Stimulated activated CD8-positive, alpha-beta memory T cell treated with anti-CD3 and anti-CD28 coated beads, Interleukin-4, amount 100 ng/mL, for 48 hours (primary cell): ENCODE measurements around the gene SMPX.
A peak's percentile ranks its signal among the peaks of the same experiment; 100 is the strongest.
"Not testable (repeated sequence)": the region's sequence is repeated elsewhere in the genome, so short reads cannot be mapped to it uniquely, and the experiment has no call there.

Source experiments
- DNase-seq: peaks from one replicate; pipeline ENCODE4 v3.0.0-alpha.2; 2020

Gene SMPX

DNA sequence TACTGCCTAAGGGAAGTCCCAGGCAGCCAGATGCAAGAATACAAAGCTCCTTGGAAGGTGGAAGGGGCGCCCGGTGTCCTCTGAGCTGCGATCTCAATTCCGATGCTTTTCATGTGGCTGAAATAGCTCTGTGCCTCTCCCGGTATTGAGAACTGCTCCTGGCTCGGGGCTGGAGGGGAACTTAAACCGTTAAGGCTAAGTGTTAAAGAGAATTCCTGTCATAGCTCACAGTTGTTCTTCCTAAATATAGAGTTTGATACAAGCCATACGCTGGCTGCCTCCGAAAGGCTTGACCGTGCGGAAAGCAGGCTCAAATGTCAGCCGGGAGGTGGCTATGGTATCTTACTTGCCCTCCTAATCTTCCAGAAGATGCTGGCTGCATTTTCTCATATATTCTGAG, at the start of gene SMPX:
Gene SMPX, minus strand, starts transcription at position 157 of the 400 bp plus-strand sequence. CDS start 3,826 bp downstream, outside the sequence.
- DNase-seq: no peak

DNA sequence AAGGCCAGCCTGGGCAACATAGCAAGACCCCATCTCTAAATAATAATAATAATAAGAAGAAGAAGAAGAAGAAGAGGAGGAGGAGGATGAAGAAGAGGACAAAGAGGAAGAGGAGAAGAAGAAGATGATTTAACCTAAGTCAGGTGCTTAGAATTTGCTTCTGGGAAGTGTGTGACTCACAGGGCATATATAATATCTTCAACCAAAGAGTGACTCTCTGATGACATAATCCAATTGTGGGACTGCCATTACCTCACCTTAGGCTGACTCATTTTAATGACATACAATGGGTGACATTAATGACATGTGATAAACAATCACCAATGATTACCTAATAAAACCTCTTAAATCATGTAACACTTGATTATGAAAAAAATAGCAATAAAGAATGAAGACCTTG, 48.8 kb upstream of the SMPX start:
- DNase-seq: no peak

- DNase-seq: no peak
Observed at GRCh38 chrX:21802839-21803238, 44.9 kb upstream of the SMPX start.

DNA sequence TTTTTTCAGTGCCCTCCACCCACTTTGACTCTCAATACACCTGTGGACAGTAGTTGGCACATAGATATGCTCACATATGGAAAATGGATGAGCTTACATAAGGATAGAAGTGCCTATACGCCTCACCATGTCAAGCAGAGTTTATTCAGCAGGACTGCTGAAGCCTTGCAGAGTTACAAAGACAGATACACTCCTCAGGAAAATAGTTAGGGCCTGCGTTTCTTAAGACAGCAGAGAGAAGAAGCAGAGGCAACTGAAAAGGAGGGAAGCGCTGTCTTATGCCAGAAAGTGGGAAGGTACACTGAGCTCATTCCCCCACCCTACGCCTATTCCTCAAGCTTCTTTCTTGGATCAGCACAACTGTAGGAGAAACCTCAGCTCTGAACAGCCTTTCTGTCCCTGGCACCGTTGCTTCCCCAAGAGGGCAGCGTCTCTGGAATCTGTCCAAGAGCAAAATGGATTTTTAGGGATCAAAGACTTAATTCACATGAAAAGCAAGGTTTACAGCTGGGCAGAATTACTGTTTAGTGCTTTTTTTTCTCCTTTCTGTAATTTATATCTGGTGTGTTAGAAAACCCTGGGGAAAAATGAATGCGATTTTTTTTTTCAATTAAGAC, 44.2 kb upstream of the SMPX start:
- DNase-seq: no peak

DNA sequence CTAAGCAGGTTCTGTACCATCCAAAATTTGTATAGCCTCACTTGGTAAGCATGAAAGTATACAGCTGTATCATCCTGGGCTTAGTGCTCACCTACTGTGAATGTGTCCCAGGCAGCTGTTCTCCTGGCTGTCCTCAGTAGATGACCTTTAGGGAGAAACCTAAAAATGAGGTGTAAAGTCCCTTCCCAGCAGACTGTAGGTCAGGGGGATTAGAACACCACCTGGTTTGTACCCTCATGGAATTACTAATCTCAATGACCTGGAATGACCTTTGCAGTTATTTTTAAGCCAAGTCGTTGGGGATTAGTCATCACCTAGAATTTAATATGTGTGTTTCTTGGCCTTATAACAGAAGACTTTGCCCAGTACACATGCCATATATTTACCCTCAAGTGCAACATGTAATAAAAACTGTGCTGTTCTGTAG, 42.4 kb upstream of the SMPX start:
- DNase-seq: no peak

DNA sequence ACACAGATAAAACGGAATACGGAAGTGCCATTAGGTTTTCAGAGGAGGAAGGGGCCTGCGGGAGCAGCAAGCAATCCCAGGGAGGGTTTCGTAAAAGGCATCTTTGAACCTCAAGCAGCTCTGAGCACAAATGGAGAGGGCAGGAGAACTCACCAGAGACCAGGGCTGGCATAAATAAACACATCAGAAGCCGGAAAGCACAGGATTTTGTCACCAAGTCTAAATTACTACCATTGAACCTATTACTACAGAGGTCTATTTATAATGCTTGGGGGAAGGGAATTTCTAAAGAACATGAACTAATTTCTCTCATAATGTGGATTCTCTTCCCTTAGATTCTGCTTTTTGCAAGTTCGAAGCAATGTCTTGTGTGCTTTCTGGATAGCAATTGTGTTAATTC, 41.9 kb upstream of the SMPX start:
- no peak for DNase-seq

GRCh38 chrX:21798677-21799219, 40.8 kb upstream of the SMPX start:
- no peak for DNase-seq

- no peak for DNase-seq
Observed at GRCh38 chrX:21781976-21782375, 24.1 kb upstream of the SMPX start.

- no peak for DNase-seq
Observed at GRCh38 chrX:21781525-21781924, 23.6 kb upstream of the SMPX start.

DNA sequence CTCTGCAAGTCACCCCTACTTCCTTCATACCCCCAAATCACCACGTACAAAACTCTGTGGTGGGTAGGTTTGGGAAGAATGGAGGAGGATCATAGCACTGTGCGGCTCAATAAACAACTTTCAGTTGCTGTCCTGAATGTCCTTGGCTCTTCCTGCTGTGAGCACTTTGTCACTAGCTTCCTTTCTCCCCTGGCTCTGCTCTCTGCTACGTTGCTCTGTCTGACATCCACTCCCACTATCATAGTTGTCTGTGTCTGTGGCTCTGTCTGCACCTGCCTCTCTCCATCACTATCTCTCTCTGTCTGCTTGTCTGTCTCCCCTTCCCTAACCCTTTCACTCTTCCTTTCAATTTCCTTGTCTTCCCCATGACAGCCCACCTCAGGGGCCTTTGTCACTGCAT, 21.2 kb upstream of the SMPX start:
- no peak for DNase-seq

- no peak for DNase-seq
Observed at GRCh38 chrX:21778236-21778635, 20.3 kb upstream of the SMPX start.

DNA sequence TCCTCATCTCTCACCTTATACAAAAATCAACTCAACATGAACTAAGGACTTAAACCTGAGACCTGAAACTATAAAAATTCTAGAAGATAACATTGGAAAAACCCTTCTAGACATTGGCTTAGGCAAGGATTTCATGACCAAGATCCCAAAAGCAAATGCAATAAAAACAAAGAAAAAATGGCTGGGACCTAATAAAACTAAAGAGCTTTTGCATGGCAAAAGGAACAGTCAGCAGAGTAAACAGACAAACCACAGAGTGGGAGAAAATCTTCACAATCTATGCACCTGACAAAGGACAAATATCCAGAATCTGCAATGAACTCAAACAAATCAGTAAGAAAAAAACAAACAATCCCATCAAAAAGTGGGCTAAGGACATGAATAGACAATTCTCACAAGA, 17.2 kb upstream of the SMPX start:
- not testable (repeated sequence) for DNase-seq

DNA sequence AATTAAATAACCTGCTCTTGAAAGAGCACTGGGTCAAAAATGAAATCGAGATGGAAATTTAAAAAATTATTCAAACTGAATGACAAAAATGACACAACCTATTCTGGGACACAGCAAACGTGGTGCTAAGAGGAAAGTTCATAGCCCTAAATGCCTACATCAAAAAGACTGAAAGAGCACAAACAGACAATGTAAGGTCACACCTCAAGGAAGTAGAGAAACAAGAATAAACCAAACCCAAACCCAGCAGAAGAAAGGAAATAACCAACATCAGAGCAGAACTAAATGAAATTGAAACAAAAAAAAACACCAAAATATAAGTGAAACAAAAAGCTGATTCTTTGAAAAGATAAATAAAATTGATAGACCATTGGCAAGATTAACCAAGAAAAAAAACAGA, 15.1 kb upstream of the SMPX start:
- not testable (repeated sequence) for DNase-seq

- no peak for DNase-seq
Observed at GRCh38 chrX:21770631-21771321, 12.9 kb upstream of the SMPX start.

- no peak for DNase-seq
Observed at GRCh38 chrX:21766101-21766500, 8.2 kb upstream of the SMPX start.

DNA sequence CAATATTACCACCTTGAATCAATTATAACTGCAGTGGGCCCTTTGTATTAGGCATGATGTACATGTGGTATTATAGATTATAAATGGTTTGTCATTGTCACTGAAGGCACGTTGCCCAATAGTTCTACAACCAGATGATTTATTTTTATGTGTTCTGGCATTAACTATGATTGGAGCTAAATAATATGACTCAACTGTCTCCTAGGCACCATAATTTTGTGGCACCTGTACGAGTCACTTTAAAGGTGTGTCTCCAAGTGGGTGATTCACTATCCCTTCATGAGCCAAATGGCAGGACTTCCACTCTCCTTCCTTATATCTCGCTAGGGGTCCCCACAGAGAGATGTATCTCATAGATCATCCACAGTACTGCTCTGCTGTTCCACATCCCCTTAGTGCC, 6.1 kb upstream of the SMPX start:
- DNase-seq: no peak

DNA sequence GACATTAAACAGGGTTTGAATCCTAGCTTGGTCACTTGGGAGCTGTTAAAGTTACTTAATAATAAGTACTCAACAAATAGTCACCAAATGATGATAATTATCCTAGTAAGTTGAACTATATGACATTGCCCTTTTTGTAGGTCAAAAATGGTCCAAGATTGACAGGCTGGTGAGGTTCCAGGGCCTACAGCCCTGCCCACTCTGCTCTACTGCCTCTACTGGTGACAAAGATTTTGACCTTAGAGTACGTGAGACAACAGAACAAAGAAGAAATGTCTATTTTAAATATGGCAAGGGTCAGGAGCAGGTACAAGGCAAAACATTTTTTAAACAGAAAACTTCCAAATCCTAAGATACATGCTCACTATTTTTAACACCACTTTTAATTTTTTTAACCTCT, 572 bp upstream of the SMPX start:
- no peak for DNase-seq

- no peak for DNase-seq
Observed at GRCh38 chrX:21756785-21757529, 959 bp downstream of the SMPX start.

DNA sequence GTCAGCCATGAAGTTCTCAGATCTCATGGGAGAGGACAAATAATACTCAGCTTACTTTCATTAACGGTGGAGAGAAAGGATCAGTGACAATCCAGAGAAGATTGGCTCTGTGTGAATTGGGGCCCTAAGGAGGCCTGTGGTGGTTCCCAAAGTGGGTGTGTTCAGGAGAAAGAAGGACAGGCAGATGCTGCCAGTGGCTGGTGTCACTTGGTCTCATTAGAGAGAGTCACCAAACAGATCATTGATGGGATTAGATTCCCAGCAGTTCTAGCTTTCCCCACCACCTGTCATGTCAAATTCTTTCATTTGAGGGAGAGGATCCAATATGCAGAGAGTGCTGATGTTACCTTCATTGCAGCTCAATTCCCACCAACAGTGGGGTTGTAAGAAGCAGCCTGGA, 8.0 kb downstream of the SMPX start:
- DNase-seq: no peak

GRCh38 chrX:21748235-21748634, 9.7 kb downstream of the SMPX start:
- DNase-seq: no peak

GRCh38 chrX:21747558-21747957, 10.4 kb downstream of the SMPX start:
- no peak for DNase-seq

- peak; percentile 57 for DNase-seq
Observed at GRCh38 chrX:21745756-21746155, 12.2 kb downstream of the SMPX start.

DNA sequence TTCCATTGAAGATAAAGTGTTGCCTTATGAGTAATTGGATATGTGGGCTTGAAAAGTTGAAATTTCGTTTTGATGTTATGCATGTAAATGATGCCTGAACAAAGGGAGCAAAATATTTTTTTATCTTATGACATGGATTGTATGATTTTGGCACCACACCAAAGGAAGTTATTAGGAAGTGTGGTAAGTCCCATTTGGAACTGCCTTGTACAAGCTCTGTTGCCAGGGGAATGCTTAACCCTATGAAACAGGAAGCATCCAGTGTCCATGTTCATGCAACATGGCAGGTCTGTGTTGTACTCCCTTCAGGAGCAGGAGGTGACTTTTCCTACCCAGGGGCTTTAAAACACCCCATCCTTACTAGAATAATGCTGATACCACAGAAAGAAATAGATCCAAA, 13.2 kb downstream of the SMPX start:
- DNase-seq: no peak

- no peak for DNase-seq
Observed at GRCh38 chrX:21744060-21744459, 13.9 kb downstream of the SMPX start.
